ENCODE measurements around the gene BOD1L1.

Gene BOD1L1

DNA sequence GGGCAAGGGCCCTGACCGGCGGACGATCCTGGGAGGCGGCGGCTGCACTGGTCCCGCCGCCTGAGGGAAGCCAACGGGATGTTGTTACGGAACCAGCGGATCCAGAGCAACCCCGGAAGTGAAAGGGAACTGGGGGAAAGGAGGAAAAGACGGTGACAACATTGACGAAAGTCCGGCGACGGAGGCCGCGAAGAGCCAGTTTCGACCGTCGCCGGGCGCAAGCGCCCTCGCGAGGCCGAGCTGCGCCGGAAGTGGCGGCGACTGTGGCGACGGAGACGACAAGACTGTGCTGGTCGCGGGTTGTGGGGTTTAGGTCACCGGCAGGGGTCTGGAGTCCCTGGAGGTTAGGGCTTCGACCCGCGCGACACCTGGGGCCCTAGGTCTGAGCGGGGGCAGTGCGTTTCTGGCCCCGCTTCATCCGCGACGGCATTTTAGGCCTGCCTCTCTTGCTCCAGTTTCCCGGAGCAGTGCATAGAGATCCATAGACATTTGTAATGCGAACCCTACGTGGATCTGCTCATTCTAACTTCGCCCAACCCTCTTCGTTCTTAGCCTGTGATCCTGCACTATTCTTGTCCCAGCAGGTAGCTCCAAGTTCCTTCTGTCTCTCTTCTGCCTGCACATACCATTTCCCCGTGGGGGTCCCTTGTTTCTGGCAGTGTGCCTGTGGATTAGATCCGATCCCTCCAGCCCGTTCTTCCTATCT is at the start of gene BOD1L1:
BOD1L1 (minus strand) TSS at position 120 of the 706 bp plus-strand sequence. CDS start 138 bp downstream, outside the sequence.
- DNase-seq = peak; percentile 79

DNA sequence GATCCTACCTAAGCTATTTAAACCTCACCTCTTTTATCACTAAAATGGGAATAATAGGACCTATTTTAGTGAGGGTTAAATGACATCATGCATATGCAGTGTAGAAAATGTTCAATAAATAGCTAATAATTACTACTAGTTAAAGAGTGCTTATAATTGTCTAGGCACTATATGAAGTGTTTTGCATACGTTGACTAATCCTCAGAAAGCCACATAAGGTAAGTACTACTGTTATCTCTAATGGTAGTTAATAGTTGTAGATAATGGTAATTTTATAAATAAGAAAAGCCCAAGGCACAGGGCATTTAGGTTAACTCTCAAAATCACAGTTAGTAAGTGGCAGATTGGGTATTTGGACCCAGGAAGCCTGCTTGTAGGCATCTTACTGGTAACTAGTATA is 47.4 kb upstream of the BOD1L1 start:
- no peak for DNase-seq

DNA sequence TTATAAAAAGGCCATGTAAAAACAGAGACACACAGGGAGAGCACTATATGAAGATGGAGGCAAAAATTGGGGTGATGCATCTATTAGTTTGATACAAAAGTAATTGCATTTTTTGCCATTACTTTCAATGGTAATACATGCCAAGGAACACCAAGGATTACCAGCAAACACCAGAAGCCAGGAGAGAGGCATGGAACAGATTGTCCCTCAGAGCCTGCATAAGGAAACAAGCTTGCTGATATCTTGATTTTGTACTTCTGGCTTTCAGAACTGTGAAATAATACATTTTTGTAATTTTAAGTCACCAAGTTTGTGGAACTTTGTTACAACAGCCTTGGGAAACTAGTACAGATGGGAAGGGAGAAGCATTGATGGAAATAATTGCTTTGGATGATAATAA is 45.6 kb upstream of the BOD1L1 start:
- DNase-seq = no peak

DNA sequence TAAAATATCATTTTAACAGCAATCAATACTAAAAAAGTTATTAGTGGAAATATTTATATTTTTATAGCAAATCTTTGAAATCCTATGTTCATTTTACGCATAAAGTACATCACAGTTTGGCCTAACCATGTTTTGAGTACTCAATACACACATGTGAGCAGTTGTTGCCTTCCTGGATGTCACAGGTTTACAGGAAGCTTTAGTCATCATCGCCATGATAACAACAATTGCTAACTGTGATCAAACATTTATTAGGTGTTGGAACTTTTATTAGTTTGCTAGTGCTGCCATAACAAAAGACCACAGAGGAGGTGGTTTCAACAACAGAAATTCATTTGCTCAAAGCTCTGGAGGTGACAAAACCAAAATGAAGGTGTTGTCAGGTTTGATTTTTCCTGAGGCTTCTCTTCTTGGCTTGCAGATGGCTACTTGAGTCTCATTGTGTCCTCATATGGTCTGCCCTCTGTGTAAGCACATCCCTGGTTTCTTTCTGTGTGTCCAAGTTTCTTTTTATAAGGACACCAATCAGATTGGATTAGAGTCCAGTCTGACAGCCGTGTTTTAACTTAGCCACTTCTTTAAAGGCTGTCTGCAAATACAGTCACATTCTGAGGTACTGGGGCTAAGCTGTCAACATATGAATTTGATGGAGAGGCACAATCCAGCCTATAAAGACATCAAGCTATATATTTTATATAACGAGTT is 43.1 kb upstream of the BOD1L1 start:
- DNase-seq = no peak

DNA sequence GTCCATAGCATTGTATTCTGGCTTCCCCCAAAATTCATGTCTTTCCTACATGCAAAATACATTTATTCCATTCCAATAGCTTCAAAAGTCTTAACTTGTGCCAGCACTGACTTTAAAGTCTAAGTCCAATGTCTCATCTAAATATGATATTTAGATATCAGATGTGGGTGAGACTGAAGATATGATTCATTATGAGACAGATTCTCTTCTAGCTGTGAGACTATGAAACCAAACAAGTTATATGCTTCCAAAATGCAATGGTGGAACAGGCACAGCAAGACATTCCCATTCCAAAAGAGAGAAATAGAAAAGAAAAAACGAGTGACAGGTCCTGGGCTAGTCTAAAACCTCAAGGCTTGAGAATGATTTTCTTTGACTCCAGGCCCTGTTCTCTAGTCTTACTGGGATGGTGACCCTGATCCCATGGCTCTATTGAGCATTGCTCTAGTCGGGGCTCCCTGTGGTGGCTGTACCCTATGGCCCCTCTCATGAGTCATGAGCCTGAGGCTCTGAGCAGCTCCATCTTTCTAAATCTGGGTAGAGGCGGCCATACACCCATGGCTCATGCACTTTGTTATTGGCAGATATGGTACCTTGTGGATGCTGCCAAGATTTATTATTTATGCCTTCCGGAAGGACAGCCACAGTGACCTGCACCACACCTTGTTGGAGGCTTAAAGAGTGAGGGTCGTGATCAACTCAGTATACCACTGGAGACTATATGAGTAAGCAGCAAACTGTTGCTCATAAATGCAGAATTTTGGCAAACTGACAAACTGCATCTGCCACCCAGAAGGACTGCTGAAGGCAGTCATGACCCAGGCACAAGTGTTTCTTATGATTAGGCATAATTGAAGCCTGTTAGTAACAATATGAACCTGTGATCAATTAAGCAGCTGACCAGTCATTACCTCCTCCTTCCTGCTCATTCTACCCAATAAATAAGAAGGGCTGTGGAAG is 38.5 kb upstream of the BOD1L1 start:
- DNase-seq = no peak

DNA sequence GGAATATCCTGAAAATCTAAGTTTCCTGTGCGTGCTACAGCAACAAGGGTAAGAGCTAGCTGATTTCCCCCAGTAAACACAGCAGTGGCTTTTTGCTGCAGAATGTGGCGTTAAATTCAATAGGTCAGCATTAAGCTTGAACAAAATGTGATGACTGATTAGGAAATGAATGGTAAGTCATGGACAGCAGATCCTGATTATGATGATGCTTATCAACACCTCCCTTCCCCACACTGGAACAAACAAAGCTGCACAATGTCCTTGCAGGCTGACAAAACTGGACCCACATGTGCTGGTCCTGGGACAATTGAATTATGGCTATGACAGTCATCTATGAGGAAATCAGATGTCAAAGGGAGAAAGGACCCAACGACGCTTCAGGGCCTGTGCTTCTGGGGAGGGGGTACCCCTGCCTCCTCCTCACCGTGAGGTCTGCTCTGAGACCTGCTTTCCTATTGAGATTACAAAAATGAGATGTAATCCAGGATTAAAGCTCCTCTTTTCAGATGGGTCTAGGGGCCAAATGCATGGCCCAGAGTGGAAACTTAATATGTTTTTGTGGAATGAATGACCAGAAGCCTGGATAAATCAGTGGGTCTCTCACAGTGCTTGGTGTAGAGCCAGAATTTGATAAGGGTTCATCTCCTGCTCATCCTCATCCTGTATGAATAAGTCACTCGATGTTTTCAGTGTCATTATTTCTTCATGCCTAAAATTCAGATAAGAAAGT is 32.0 kb upstream of the BOD1L1 start:
- DNase-seq = no peak

DNA sequence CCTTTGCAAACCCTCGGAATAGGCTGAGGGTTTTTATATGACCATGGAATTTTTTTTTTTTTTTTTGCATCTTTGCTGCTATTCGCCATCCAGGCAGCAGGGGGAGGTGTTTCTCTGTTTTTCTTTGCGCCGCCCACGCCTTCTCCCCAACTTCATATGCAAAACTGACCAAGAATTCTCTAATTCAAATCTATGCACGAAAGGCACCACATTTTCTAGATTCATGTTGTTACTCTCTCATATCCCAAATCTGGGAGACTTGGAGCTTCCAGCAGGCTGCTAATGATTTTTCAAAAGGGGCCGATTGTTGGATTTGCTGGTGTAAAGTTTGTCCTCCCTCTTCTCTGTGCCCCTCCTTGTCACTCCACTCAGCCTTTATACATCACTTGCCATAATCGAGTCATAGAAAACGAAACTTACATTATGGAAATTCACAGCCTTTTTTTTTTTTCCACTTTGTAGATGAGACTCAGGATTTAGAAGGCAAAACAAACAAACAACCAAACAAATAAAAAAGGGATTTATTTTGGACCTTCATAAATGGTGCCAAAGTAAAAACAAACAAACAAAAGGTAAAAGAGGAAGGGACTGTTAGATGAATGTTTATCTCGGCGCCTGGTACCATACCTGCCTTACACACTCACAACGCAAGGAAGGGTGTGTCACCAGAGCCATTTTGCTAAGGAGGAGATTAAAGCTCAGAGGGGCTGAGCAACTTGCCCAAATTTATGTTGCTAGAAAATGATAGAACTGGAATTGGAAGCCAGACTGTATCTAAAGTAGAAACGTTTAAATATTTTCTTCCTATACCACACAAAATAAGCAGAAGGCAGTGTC is 29.3 kb upstream of the BOD1L1 start:
- peak; percentile 72 for DNase-seq

DNA sequence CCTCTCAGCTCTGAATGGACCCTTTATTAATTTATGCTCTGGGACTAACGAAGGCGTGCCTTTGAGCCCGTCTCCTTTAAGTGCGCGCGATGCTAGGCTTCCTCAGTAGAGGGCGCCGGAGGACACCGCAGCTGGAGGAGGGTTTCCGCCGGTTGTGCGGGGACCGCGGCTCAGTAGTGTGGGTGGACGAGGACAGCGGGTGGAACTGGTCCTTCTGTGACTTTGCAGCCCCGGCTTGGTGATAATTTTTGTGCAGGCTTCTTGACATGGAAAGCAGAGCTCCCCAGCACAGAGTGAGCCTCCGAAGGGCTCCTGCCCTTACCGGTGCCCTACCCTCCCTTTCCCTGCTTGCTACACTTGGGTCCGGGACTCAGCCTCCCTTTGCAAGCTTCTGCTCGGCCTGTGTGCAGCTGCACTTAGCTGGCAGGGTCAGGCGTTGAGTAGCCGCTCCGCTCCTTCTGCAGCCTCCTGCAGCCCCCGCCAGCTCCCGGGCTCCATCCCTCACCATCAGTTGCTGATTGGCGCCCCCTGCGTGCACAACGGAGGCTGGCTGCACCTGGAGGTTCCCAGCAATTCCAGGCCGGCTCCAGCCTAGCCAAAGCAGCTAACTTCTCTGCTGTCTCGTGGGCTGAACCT is 26.8 kb upstream of the BOD1L1 start:
- peak; percentile 83 for DNase-seq

DNA sequence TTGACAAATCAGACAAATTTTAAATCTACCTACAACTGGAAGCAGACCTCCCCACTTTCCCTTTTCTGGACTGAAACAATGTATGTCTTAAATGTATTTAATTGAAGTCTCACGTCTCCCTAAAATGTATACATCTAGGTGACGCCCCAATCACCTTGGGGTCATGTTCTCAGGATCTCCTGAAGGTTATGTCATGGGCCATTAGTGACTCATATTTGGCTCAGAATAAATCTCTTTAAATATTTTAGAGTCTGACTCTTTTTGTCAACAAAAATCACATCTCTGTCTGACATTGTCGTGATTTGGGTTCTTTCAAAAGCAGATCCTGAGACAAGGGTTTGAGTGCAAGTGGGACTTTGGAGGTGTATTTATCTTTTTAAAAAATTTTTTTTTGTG is 26.2 kb upstream of the BOD1L1 start:
- DNase-seq = no peak

DNA sequence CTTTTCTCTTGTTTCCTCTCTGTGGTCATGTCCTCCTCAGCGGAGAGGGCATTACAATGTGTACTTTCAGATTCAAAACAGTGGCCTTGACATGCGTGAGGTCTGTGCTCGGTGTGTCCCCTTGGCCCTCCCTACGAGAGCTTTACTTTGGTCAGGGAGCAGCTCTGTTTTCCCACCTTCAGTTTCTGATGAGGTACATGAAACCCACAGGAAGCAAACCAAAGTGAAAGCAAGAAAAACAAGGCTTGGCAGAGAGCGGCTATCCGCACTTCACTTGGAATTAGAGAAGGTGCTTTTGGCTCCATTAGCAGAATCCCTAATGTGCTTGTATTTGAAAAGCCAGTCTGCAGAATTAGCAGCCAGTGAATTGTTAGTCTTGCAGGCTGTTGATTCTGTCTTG is 19.5 kb upstream of the BOD1L1 start:
- no peak for DNase-seq

DNA sequence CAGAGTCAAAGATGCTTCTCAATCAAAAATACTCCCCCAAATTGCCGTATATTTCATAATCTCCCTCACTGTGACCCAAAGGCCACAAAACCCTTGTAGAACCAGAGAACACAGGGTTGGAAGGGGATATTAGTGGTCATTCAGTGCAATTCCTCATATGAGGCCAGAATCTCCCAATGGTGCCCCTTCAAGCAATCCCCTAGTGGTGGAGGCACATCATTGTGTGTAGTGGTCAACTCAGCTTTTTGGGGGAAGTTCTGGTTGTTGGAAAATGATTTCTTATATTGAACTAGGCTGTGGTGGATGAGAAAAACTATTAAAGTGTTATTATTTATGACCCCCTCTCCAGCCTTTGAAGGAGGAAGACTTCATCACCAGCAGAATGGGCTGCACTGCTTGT is 17.6 kb upstream of the BOD1L1 start:
- no peak for DNase-seq

DNA sequence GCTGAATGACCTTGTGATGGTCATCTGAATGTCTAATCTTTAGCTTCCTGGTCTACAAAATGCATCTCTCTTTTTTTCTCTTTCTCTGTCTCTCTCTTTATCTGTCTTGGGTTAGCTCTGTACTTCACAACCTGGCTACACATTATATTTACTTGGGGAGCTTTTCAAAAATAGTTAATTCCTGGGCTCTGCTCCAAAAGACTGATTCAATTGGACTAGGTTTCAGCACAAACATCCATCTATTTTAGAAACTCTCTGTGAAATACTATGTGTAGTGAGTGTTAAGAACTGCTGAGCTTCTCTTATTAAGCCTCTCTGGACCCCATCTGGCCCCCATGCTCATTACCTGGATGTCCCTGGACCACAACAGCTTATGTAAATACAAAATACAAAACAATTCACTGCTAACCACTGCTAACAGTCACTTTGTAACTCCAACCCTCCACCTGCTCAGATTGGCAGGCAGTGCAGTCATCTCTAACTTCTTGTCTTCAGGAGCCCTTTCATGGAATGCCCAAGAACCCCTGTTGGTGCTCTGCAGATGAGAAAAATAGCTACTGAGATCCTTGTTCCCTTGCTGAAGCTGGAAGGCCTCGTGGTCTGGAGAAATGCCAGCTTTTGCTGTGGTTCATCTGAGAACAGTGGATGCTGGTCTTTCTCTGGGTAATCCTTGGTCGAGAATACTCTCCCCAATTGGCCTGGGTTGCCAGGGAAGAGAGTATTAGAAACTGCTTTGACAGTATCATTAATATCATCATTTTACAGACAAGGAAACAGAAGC is 14.8 kb upstream of the BOD1L1 start:
- DNase-seq = no peak

DNA sequence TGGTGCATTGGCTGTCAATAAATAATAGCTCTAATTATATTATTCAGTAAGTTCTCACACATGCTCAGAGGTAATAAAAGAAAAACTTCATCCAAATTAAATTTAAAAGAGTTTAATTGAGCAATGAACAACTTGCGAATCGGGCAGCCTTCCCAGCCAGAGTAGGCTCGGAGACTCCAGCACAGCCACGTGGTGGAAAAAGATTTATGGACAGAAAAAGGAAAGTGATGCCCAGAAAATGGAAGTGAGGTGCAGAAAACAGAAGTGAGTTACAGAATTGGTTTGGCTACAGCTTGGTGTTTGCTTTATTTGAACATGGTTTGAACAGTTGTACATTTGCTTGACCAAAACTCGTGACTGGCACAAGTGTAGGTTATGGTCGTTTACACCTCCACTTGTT is 13.6 kb upstream of the BOD1L1 start:
- no peak for DNase-seq

DNA sequence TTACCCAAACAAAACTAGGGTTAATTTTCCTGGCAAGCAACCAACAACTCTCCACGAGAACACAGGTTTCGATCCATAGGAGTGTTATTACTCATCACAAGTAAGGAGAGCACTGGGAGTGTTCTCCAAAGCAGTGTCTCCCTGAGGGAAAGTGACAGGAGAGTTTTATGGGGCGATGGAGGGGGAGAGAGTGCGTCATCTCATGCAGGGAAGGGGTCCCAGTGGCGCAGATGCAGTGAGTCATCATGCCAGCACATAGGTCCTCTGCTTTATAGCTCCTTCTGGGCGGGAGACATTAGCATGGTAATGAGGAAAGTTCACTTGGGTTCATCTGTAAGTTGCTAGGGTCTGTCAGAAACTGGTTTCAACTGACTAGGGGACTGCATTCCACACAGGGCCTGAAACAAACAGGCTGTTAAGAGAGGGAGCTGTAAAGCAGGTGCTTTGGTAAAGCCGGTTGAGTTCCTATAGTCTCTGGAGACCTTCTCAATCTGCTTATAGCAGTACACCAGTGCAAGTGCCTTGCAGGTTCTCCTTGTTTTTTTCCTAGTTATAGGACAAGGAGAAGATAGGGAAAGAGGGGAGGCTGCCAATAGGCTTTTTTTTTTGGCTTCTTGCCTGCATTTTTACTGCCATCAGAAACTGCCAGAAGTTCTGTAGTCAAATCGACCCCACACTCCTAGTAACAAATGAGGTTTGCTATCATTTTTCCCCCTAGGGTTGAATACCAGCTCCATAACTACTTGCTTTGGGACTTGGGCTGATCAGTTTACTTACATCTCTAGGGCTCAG is 12.8 kb upstream of the BOD1L1 start:
- DNase-seq = no peak

DNA sequence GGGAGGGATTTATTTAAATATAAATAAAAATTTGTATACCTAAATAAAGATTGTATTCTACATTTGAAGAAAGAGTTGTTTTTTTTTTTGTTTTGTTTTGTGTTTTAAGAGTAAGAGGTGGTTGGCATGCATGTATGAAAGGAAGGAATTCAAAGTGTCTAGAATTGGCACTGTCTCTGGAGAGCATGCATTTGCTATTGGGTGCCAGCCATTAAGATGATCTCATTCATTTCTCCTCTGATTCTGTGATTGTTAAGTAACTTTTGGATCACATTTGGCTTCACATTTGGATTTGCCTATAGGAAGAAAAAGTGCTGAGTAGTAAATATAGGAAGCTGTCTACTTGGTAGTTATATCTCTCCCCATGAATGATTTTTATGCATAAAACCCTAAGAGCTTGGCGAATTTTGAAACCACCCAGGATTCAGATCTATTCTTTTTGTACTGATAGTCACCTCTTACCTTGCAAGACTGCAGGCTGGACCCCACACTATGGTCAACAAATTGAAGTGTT is 7.8 kb upstream of the BOD1L1 start:
- DNase-seq = no peak

DNA sequence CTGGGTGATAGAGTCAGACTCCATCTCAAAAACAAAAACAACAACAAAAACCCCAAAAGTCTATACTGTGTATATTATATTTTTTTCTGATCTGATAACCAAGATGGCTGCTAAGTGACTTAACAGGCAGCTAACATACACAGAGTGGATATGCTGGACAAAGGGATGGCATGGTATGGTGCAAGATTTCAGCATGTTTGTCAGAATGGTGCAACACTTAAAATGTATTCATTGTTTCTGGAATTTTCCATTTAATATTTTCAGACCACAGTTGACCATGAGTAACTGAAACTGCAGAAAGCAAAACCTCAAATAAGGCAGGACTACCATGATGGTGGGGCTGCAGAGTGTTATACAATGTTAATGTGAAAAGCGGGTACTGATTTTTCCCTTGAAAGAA is 6.1 kb upstream of the BOD1L1 start:
- DNase-seq = no peak

DNA sequence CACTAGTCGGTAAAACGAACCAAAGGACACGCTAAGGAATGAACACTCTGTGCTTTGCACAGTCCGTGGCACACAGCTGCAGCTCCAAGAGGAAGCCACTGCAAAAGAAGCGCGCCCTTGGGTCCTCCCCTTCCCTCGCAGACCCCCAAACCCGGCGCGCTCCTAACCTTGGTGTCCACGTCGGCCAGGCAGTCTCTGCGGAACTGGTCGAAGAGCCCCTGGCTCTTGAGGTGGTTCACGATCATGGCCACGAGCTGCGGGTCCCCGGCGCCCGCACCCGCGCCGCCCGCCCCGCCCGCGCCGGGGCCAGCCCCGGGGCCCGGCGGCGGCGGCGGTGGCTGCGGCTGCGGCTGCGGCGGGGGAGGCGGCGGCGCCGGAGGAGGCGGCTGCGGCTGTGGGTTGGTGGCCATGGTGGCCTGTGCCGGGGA is 333 bp downstream of the BOD1L1 start:
- no peak for DNase-seq

DNA sequence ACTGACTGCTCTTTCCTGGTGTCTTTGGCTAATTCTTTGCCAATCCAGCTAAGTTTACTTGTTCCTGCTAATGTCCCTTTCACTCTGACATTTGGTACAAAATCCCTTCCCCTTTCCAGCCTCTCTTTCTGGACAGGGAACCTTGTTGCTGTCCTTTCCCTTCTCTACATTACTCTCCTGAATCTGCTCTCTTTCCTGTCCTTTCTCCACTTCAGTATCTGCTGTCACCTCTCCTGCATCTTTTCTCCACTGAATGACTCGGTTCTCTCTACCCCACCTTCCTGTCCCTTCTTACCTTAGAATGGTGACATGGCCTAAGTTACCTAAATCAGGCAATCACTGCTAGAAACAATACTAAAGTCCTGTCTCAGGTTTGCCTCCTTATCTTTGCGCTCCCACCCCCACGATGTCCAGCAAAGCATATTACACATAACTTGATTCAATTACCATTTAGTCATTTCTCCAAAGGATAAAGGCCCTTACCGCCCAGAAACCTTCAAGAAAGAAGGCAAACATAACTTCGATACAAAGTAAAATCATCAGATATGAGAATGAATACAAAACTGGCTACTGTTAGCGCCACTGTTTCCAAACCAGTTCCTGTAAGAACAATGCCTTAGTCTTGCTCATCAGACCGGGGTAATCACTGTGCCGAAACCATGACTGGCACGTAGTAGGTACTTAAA is 890 bp downstream of the BOD1L1 start:
- no peak for DNase-seq

Data from activated naive CD4-positive, alpha-beta T cell treated with Interleukin-2 at 50 U/mL for 16 hours (primary cell).